Adrenal gland (tissue), 5 donors: ENCODE data around the gene SLC25A41.

Source experiments
- CTCF ChIP-seq, 6 experiments: fragments of 450-650 bp in 4 of 6; fragments of 200-600 bp in 2 of 6; sonication (generic) in 1 of 6; IDR thresholded peaks; 1 replicate in 5 of 6; 2 replicates in 1 of 6; pipeline versions ENCODE4 v1.5.1 to v1.8.0; 2016 to 2021; ENCODE audit warnings: antibody characterized with exemption in 6 of 6, mild to moderate bottlenecking in 2 of 6, moderate library complexity in 1 of 6
- POLR2A ChIP-seq, 2 donors: fragments of 450-650 bp; IDR thresholded peaks; one replicate each; pipeline ENCODE4 v1.6.1; 2017; ENCODE audit warnings: antibody characterized with exemption in 2 of 2, mild to moderate bottlenecking in 2 of 2, moderate library complexity in 1 of 2
- donor health status: DM: no; HTN: no; CAD: no.

GRCh38 chr19:6465006-6465405, 31.4 kb upstream of the SLC25A41 start:
- TF ChIP-seq CTCF (IDR thresholded peaks at IDR 0.05) (no peak), POLR2A (IDR thresholded peaks at IDR 0.05) (no peak)
